Activated CD4-positive, alpha-beta T cell treated with anti-CD3 and anti-CD28 coated beads, Interleukin-10, Interleukin-2, amounts not matched to agents 100 ng/mL and 50 ng/mL, durations not matched to agents 16 hours and 8 hours (primary cell): ENCODE results near the gene FHIT.

ENCODE experiments used
- DNase-seq: peaks from one replicate; pipeline ENCODE4 v3.0.0-alpha.2; 2020

The FHIT gene

GRCh38 chr3:60185161-60185560 is 1066.1 kb downstream of the FHIT start:
- DNase-seq = no peak

GRCh38 chr3:60182697-60183096 is 1068.6 kb downstream of the FHIT start:
- DNase-seq = no peak

GRCh38 chr3:60178931-60179653 is 1072.2 kb downstream of the FHIT start:
- no peak for DNase-seq

GRCh38 chr3:60177726-60178125 is 1073.5 kb downstream of the FHIT start:
- no peak for DNase-seq

- DNase-seq = no peak
These were observed 1074.6 kb downstream of the FHIT start for GRCh38 chr3:60176614-60177013.

GRCh38 chr3:60175680-60176079 is 1075.6 kb downstream of the FHIT start:
- no peak for DNase-seq

- DNase-seq = no peak
These were observed 1081.5 kb downstream of the FHIT start for GRCh38 chr3:60169755-60170154.

- no peak for DNase-seq
These were observed 1084.1 kb downstream of the FHIT start for GRCh38 chr3:60167186-60167585.

- no peak for DNase-seq
These were observed 1090.2 kb downstream of the FHIT start for GRCh38 chr3:60160822-60161748.

- DNase-seq = no peak
These were observed 1091.0 kb downstream of the FHIT start for GRCh38 chr3:60160111-60160821.

GRCh38 chr3:60158035-60158434 is 1093.2 kb downstream of the FHIT start:
- DNase-seq = no peak

- no peak for DNase-seq
These were observed 1097.2 kb downstream of the FHIT start for GRCh38 chr3:60154011-60154410.

GRCh38 chr3:60153221-60153999 is 1097.8 kb downstream of the FHIT start:
- DNase-seq = no peak

- DNase-seq = no peak
These were observed 1101.8 kb downstream of the FHIT start for GRCh38 chr3:60149501-60149900.

GRCh38 chr3:60147249-60147950 is 1103.9 kb downstream of the FHIT start:
- DNase-seq = peak; percentile 16

GRCh38 chr3:60146121-60146520 is 1105.1 kb downstream of the FHIT start:
- DNase-seq = no peak

- DNase-seq = no peak
These were observed 1107.2 kb downstream of the FHIT start for GRCh38 chr3:60144071-60144470.

GRCh38 chr3:60142009-60142408 is 1109.2 kb downstream of the FHIT start:
- DNase-seq = no peak

- DNase-seq = no peak
These were observed 1111.1 kb downstream of the FHIT start for GRCh38 chr3:60140160-60140559.

- DNase-seq = no peak
These were observed 1114.7 kb downstream of the FHIT start for GRCh38 chr3:60136601-60137000.

GRCh38 chr3:60135474-60135873 is 1115.8 kb downstream of the FHIT start:
- no peak for DNase-seq
